Measurements from ENCODE around the gene SLC49A3.
"Not testable (repeated sequence)": the region's sequence is repeated elsewhere in the genome, so short reads cannot be mapped to it uniquely, and the experiment has no call there.

The SLC49A3 gene

DNA sequence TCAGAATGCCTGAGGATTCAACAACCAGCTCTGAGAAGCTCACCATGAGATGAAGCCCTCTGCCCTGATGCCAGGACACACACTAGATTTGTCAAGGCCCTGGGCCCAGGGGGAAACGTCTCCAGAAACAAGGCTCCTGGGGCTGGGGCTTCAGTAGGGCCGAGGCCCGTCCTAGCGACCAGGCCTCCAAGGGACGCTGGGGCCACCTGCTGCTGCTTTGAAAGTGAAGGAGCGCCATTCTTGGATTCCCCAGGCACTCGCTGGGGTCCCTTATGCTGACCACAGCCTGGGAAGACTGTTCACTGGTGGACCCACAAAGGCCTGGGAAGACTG is 39.7 kb downstream of the SLC49A3 start:
- Histone ChIP-seq H3K4me3 (ENCODE audit: low read depth in 1 of 2, low read length in 1 of 2) (no peak overlapping the region), H3K27me3 (peaks cover 63% of the 10 kb centered on the region), H3K27ac (no peak overlapping the region), H3K4me1 (ENCODE audit: control insufficient read depth in 1 of 2, insufficient read depth in 1 of 2, low read depth in 1 of 2, low read length in 1 of 2) (no peaks in the 10 kb centered on the region), H3K36me3 (no peaks in the 10 kb centered on the region), H3K9me3 (no peaks in the 10 kb centered on the region)
- TF ChIP-seq, protein P1, sequence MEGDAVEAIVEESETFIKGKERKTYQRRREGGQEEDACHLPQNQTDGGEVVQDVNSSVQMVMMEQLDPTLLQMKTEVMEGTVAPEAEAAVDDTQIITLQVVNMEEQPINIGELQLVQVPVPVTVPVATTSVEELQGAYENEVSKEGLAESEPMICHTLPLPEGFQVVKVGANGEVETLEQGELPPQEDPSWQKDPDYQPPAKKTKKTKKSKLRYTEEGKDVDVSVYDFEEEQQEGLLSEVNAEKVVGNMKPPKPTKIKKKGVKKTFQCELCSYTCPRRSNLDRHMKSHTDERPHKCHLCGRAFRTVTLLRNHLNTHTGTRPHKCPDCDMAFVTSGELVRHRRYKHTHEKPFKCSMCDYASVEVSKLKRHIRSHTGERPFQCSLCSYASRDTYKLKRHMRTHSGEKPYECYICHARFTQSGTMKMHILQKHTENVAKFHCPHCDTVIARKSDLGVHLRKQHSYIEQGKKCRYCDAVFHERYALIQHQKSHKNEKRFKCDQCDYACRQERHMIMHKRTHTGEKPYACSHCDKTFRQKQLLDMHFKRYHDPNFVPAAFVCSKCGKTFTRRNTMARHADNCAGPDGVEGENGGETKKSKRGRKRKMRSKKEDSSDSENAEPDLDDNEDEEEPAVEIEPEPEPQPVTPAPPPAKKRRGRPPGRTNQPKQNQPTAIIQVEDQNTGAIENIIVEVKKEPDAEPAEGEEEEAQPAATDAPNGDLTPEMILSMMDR (IDR thresholded peaks at IDR 0.05) = no peak

DNA sequence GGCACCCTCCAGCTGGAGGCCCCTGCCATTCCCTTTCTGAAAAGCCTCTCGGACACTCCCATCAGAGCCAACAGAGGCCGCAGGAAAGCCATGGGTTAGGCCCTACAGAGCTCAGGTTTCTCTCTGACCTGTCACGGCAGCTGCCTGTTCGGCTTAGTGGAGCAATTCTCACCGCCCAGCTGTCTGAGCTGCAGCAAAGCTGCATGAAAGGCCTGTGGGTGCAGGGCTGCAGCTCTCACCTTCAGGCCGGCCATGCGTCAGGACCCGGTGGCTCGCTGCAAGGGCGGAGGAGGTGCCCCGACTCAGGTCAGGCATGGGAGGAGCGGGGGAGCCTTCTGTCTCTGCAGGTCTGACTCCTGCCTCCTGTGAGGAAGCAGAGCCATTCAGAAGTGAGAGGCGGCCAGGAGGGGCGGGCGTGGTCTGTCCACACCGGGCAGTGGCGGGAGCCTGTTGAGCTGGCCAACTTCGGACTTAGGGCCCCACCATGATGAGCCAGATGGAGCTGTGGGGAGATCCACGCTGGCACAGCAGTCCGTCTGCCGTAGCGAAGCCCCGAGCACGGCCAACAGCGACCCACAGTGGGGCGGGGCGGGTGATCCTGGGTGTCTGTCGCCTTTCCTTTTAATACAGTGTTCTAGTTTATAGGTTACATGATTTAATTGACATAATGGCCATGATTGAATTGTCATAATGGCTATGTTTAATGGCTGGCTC is 40.2 kb downstream of the SLC49A3 start:
- peaks cover 63% of the 10 kb centered on the region for H3K27me3 ChIP-seq
- TF ChIP-seq, protein P1 (IDR thresholded peaks at IDR 0.05) = no peak
- H3K27ac ChIP-seq = no peak overlapping the region
- H3K9me3 ChIP-seq = no peaks in the 10 kb centered on the region
- H3K4me1 ChIP-seq (ENCODE audit: control insufficient read depth in 1 of 2, insufficient read depth in 1 of 2, low read depth in 1 of 2, low read length in 1 of 2) = no peaks in the 10 kb centered on the region
- H3K36me3 ChIP-seq = no peaks in the 10 kb centered on the region
- no peak overlapping the region for H3K4me3 ChIP-seq (ENCODE audit: low read depth in 1 of 2, low read length in 1 of 2)

DNA sequence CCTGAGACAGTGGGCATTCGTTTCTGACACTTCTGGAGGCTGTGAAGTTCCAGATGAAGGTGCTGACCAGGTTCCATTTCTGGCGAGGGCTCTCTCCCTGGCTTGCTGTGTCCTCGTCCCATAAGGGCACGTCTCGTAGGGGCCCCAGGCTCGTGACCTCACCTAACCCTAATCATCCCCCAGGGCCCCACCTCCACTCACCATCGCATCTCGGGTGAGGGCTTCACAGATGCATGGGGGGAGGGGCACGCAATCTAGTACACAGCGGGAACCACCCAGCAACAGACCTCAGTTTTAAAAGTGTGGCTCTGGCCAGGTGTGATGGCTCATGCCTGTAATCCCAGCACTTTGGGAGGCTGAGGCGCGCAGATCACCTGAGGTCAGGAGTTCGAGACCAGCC is 41.5 kb downstream of the SLC49A3 start:
- H3K4me1 ChIP-seq (ENCODE audit: control insufficient read depth in 1 of 2, insufficient read depth in 1 of 2, low read depth in 1 of 2, low read length in 1 of 2) = no peaks in the 10 kb centered on the region

DNA sequence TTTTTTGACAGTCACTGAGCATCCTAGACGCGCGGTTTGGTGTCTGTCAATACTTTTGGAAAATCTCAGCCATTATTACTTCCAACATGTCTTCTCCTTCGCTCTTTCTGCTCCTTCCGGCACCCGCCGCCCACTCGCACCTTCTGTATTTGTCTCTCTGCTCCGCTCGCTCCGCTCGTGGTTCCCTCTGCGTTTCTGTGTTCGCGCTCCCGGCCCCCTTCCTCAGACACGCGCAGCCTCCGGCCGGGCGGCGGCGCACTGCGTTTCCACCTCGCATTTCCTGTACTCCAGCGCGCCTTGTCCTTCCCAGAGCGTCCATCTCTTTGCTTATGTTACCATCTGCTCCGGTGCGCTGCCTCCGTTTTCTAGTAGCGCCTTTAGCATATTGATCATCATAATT is 42.5 kb downstream of the SLC49A3 start:
- Histone ChIP-seq H3K4me1 (ENCODE audit: control insufficient read depth in 1 of 2, insufficient read depth in 1 of 2, low read depth in 1 of 2, low read length in 1 of 2) (no peaks in the 10 kb centered on the region), H3K36me3 (no peaks in the 10 kb centered on the region), H3K27me3 (peaks cover 49% of the 10 kb centered on the region), H3K9me3 (no peaks in the 10 kb centered on the region), H3K27ac (no peak overlapping the region), H3K4me3 (ENCODE audit: low read depth in 1 of 2, low read length in 1 of 2) (no peak overlapping the region)
- TF ChIP-seq, protein P1 (IDR thresholded peaks at IDR 0.05) = no peak

More for the DNA sequence above, 41.5 kb downstream of the SLC49A3 start:
- TF ChIP-seq, protein P1 (IDR thresholded peaks at IDR 0.05) = no peak
- peaks cover 59% of the 10 kb centered on the region for H3K27me3 ChIP-seq
- H3K4me3 ChIP-seq (ENCODE audit: low read depth in 1 of 2, low read length in 1 of 2) = no peak overlapping the region
- no peak overlapping the region for H3K27ac ChIP-seq
- H3K36me3 ChIP-seq = no peaks in the 10 kb centered on the region
- no peaks in the 10 kb centered on the region for H3K9me3 ChIP-seq

DNA sequence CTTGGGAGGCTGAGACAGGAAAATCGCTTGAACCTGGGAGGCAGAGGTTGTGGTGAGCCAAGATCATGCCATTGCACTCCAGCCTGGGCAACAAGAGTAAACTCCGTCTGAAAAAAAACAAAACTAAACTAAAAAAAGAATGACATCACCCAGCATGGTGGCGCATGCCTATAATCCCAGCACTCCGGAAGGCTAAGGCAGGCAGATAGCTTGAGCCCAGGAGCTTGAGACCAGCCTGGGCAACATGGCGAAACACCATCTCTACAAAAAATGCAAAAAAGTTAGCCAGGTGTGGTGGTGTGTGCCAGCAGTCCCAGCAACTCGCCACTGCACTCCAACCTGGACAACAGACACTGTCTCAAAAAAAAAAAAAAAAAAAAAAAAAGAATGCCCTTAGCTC is 46.6 kb downstream of the SLC49A3 start:
- H3K4me1 ChIP-seq (ENCODE audit: control insufficient read depth in 1 of 2, insufficient read depth in 1 of 2, low read depth in 1 of 2, low read length in 1 of 2); H3K9me3 ChIP-seq; H3K36me3 ChIP-seq; H3K4me3 ChIP-seq (ENCODE audit: low read depth in 1 of 2, low read length in 1 of 2); H3K27ac ChIP-seq: not testable (repeated sequence)
- peaks cover 32% of the 10 kb centered on the region for H3K27me3 ChIP-seq

DNA sequence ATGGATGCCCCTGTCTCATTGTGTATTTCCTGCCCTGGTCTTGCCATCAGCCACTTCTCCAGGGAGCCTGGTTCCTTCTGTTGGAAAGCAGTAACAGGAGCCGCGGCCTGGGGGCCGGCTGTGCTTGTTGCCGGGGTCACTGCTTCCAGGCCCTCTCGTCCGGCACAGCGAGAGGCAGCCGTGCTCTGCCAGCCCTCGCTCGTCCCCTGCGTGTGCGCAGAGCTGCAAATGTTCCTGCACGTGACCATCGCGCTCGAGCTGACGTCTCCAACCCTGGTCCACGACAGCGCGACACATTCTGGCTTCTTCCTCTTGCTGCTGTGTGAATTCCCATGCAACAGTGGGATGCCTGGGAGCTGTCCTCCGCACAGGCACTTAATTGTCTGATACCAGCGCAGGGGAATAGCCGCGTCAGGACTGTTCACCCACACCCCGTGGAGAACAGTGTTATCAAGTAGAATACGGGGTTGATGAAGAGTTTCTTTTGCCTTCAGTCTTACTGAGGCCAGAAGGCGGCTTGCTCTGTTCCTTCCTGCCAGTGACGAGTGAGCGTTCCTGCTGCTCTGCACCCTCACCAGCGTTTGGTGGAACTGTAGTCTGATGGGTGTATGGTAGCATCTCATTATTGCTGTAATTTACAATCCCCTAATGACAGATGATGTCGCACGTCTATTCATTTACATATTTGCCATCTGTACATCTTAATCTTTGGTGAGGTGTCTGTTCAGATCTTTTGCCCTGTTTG is 51.2 kb downstream of the SLC49A3 start:
- Histone ChIP-seq H3K9me3 (no peaks in the 10 kb centered on the region), H3K27me3 (peaks cover 14% of the 10 kb centered on the region), H3K36me3 (no peaks in the 10 kb centered on the region), H3K4me1 (ENCODE audit: control insufficient read depth in 1 of 2, insufficient read depth in 1 of 2, low read depth in 1 of 2, low read length in 1 of 2) (no peaks in the 10 kb centered on the region), H3K27ac (no peak overlapping the region), H3K4me3 (ENCODE audit: low read depth in 1 of 2, low read length in 1 of 2) (no peak overlapping the region)
- TF ChIP-seq, protein P1 (IDR thresholded peaks at IDR 0.05) = no peak
